Measurements from ENCODE around the gene GNB1. TPM values are rescaled to one million over a fixed set of nuclear protein-coding genes. Genes with fewer than 3 reads are reported as not detected.

The GNB1 gene
- total and polyA plus RNA-seq, 2 of the 4 experiments (the other 2 are of a cell fraction), result 73.5 to 371 TPM

DNA sequence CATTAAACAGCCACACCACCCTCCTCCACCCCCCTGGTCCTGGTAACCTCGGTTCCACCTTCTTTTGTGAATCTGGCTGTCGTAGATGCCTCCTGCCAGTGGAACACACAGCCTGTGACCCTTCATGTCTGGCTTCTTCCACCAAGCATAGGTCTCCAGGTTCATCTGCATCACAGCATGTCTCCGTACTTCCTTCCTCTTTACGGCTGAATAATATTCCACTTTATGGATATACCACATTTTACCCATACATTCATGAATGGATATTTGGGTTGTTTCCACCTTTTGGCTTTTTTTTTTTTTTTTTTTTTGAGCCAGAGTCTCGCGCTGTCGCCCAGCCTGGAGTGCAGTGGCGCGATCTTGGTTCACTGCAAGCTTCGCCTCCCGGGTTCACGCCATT, 12.3 kb upstream of the GNB1 start:
- H3K27me3 ChIP-seq (ENCODE audit: control insufficient read depth, insufficient read depth, low read length), result peaks cover 2% of the 10 kb centered on the region; the same call in 1 of the 2 replicates
- H2AFZ ChIP-seq (replicated peaks; ENCODE audit: low read length, poor library complexity), result no peak overlapping the region
- H2BK15ac ChIP-seq (ENCODE audit: low read depth, low read length), result no peak overlapping the region
- no peak overlapping the region for H2AK9ac ChIP-seq (replicated peaks; ENCODE audit: low read depth, low read length, poor library complexity)
- ChIA-PET POLR2A (ENCODE audit: unreplicated experiment) (no interaction called here), CTCF (no interaction called here)
- no peak overlapping the region for H4K8ac ChIP-seq (ENCODE audit: low read depth in 2 of 2, low read length in 2 of 2)
- peaks cover 0 to 17% of the 10 kb centered on the region in 2 experiments; a peak in 2 of 4 replicates for H3K79me1 ChIP-seq (ENCODE audit: low read depth in 1 of 2, low read length in 2 of 2)
- 100% methylated on average over 1 of the region's 12 CpGs; no CpG with 5 or more reads in 1 of the 2 experiments for WGBS, 2 experiments (ENCODE audit: extremely low coverage in 2 of 2, insufficient read length in 1 of 2)
- dilution Hi-C loops (cut with HindIII; ENCODE audit: low sequenced_read_pairs, unreplicated experiment), result no loop called here
- ATAC-seq (ENCODE audit: low read depth), result no peak
- no peak overlapping the region for H3K56ac ChIP-seq (ENCODE audit: extremely low read depth, insufficient read depth, low read length)
- in situ Hi-C loops (cut with MboI; ENCODE audit: low sequenced_read_pairs), result loop anchor here (10.0 kb wide), 1 partner anchor 118 kb away; no protein-coding TSS in a partner anchor
- no peak overlapping the region for H3K9ac ChIP-seq (ENCODE audit: low read depth, low read length)
- peaks cover 6% of the 10 kb centered on the region; the same call in 1 of the 2 replicates for H4K20me1 ChIP-seq (ENCODE audit: insufficient read depth, low read length)
- no peak overlapping the region for H2BK20ac ChIP-seq (ENCODE audit: low read depth, low read length)
- no TSS peak for BruUV-seq (replicated peaks)
- H3K9me3 ChIP-seq (ENCODE audit: control insufficient read depth, insufficient read depth, low read length), result peaks cover 3% of the 10 kb centered on the region; the same call in 1 of the 2 replicates
- H3K4me1 ChIP-seq (ENCODE audit: control insufficient read depth, insufficient read depth, low read length), result peaks cover 1% of the 10 kb centered on the region; the same call in 1 of the 2 replicates
- TF ChIP-seq, protein P1, sequence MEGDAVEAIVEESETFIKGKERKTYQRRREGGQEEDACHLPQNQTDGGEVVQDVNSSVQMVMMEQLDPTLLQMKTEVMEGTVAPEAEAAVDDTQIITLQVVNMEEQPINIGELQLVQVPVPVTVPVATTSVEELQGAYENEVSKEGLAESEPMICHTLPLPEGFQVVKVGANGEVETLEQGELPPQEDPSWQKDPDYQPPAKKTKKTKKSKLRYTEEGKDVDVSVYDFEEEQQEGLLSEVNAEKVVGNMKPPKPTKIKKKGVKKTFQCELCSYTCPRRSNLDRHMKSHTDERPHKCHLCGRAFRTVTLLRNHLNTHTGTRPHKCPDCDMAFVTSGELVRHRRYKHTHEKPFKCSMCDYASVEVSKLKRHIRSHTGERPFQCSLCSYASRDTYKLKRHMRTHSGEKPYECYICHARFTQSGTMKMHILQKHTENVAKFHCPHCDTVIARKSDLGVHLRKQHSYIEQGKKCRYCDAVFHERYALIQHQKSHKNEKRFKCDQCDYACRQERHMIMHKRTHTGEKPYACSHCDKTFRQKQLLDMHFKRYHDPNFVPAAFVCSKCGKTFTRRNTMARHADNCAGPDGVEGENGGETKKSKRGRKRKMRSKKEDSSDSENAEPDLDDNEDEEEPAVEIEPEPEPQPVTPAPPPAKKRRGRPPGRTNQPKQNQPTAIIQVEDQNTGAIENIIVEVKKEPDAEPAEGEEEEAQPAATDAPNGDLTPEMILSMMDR (conservative IDR thresholded peaks at IDR 0.05; ENCODE audit: low read depth, low read length), result no peak
- TF ChIP-seq FOS (IDR thresholded peaks at IDR 0.05; ENCODE audit: low read depth, low read length) (no peak), SMC3 (IDR thresholded peaks at IDR 0.05; ENCODE audit: low read depth, low read length) (no peak), RAD21 (IDR thresholded peaks at IDR 0.05; ENCODE audit: low read length) (no peak), BHLHE40 (IDR thresholded peaks at IDR 0.05; ENCODE audit: low read depth, low read length) (no peak), RFX5 (IDR thresholded peaks at IDR 0.05; ENCODE audit: low read depth, low read length) (no peak), MAZ (IDR thresholded peaks at IDR 0.05; ENCODE audit: borderline replicate concordance, low read depth, low read length) (no peak), MXI1 (IDR thresholded peaks at IDR 0.05; ENCODE audit: borderline replicate concordance, low read depth, low read length) (no peak), NFE2L2 (IDR thresholded peaks at IDR 0.05; ENCODE audit: low read depth, low read length) (no peak), CEBPB (IDR thresholded peaks at IDR 0.05; ENCODE audit: low read depth, low read length) (no peak), CHD1 (IDR thresholded peaks at IDR 0.05; ENCODE audit: low read depth, low read length) (no peak)
- TF ChIP-seq, protein P2, sequence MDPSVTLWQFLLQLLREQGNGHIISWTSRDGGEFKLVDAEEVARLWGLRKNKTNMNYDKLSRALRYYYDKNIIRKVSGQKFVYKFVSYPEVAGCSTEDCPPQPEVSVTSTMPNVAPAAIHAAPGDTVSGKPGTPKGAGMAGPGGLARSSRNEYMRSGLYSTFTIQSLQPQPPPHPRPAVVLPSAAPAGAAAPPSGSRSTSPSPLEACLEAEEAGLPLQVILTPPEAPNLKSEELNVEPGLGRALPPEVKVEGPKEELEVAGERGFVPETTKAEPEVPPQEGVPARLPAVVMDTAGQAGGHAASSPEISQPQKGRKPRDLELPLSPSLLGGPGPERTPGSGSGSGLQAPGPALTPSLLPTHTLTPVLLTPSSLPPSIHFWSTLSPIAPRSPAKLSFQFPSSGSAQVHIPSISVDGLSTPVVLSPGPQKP (IDR thresholded peaks at IDR 0.05; ENCODE audit: borderline replicate concordance, low read depth, low read length), result no peak
- TF ChIP-seq, protein P3, sequence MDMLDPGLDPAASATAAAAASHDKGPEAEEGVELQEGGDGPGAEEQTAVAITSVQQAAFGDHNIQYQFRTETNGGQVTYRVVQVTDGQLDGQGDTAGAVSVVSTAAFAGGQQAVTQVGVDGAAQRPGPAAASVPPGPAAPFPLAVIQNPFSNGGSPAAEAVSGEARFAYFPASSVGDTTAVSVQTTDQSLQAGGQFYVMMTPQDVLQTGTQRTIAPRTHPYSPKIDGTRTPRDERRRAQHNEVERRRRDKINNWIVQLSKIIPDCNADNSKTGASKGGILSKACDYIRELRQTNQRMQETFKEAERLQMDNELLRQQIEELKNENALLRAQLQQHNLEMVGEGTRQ (IDR thresholded peaks at IDR 0.05; ENCODE audit: low read depth, low read length), result no peak
- no peak overlapping the region for H3K4ac ChIP-seq (ENCODE audit: low read depth, low read length)
- no peak overlapping the region for H3K23ac ChIP-seq (ENCODE audit: low read depth, low read length)
- H3K4me2 ChIP-seq (ENCODE audit: low read depth, low read length), result no peak overlapping the region
- no peaks in the 10 kb centered on the region; the same call in 1 of the 2 replicates for H3K9me1 ChIP-seq (ENCODE audit: insufficient read depth, low read length)
- H2BK5ac ChIP-seq (ENCODE audit: low read depth, low read length, poor library complexity, severe bottlenecking), result no peak overlapping the region
- intact Hi-C loops (cut with micrococcal nuclease), result loop anchor here (10.0 kb wide), 1 partner anchor 328 kb away; the partner anchor contains the start of gene SSU72
- no peak overlapping the region for H2BK120ac ChIP-seq (ENCODE audit: low read depth, low read length)
- no peak overlapping the region for H2AK5ac ChIP-seq (ENCODE audit: low read depth, low read length)
- no peak overlapping the region for H3K4me3 ChIP-seq (ENCODE audit: insufficient read depth, low read depth, low read length)
- no peak overlapping the region for H3K14ac ChIP-seq (replicated peaks; ENCODE audit: low read depth, low read length)
- H3K27ac ChIP-seq (ENCODE audit: insufficient read depth, low read length), result no peak overlapping the region
- DNase-seq, result no peak
- H3K36me3 ChIP-seq (ENCODE audit: control insufficient read depth, insufficient read depth, low read length), result no peaks in the 10 kb centered on the region
- no peak overlapping the region for H4K91ac ChIP-seq (ENCODE audit: insufficient read depth, low read depth, low read length)
- H4K5ac ChIP-seq (ENCODE audit: low read depth, low read length), result no peak overlapping the region
- H3K18ac ChIP-seq (ENCODE audit: low read depth, low read length), result no peak overlapping the region

Measured in IMR-90 (cell line).